ENCODE measurements around the gene BSG. TPM values are rescaled to one million over a fixed set of nuclear protein-coding genes. Genes with fewer than 3 reads are reported as not detected.
"Not testable (repeated sequence)": the region's sequence is repeated elsewhere in the genome, so short reads cannot be mapped to it uniquely, and the experiment has no call there.

Gene BSG
- total RNA-seq, 3 donors from 2014 or later = 270 to 515 (median 282) TPM

DNA sequence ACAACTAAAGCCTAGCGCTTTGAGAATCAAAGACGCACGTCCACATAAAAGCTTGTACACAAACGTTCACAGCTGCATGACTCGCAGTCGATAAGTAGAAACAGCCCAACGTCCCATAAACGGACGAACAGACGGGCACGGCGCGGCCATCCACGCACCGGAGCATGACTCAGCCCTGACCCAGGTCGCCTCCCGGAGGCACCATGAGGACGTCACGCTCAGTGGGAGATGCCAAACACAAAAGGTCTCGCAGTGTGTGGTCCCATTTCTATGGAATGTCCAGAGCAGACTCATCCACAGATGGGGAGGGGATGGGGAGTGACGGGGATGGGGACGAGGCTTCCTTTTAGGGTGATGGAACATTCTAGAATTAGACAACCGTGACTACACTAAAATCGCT is 51.6 kb downstream of the BSG start:
- no peaks in the 10 kb centered on the region for H3K4me1 ChIP-seq
- H3K27ac ChIP-seq = no peak overlapping the region
- no peaks in the 10 kb centered on the region for H3K36me3 ChIP-seq
- intact Hi-C loops (cut with DNase I; ENCODE audit: low total_unique reads) = no loop called here
- no peak overlapping the region for H3K4me3 ChIP-seq
- no peaks in the 10 kb centered on the region for H3K27me3 ChIP-seq
- TF ChIP-seq POLR2AphosphoS5 (IDR thresholded peaks at IDR 0.05) = no peak
- TF ChIP-seq, protein P1, sequence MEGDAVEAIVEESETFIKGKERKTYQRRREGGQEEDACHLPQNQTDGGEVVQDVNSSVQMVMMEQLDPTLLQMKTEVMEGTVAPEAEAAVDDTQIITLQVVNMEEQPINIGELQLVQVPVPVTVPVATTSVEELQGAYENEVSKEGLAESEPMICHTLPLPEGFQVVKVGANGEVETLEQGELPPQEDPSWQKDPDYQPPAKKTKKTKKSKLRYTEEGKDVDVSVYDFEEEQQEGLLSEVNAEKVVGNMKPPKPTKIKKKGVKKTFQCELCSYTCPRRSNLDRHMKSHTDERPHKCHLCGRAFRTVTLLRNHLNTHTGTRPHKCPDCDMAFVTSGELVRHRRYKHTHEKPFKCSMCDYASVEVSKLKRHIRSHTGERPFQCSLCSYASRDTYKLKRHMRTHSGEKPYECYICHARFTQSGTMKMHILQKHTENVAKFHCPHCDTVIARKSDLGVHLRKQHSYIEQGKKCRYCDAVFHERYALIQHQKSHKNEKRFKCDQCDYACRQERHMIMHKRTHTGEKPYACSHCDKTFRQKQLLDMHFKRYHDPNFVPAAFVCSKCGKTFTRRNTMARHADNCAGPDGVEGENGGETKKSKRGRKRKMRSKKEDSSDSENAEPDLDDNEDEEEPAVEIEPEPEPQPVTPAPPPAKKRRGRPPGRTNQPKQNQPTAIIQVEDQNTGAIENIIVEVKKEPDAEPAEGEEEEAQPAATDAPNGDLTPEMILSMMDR (IDR thresholded peaks at IDR 0.05) = no peak
- TF ChIP-seq POLR2A (IDR thresholded peaks at IDR 0.05) = no peak
- no peaks in the 10 kb centered on the region for H3K9me3 ChIP-seq
- no peak for DNase-seq (ENCODE audit: low spot score in 2 of 2)

DNA sequence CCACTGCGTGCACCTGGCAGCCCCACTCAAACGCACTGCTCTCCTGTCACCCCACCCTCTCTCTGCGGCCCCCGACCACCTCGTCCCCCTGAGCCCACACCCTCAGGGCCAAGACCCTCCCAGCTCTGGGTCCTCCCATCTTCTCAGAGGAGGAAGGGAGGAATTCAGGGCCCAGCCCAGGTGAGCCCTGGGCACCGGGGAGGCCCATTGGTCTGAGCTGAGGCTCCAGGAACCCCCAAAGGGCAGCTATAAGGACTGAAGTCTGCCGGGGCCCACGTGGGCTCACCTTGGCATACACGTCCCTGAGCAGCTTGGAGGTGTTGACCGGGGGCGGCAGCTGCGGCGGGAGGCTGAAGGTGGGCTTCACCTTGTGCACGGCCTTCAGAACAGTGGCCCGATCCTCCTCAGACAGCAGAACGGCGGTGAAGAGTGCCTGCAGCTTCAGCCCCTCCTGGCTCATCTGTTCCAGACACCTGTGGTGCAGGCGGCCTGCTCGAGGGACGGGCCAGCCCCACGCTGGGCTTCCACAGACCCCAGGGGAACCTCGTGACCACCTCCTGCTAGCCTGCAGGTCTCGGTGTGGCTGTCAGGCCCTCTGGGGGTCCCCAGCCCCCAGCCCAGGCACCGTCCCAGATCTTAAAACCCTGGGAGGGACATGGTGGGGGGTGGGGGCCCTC is 52.2 kb downstream of the BSG start:
- Histone ChIP-seq H3K27ac (no peak overlapping the region), H3K4me3 (no peak overlapping the region), H3K9me3 (no peaks in the 10 kb centered on the region), H3K27me3 (no peaks in the 10 kb centered on the region), H3K4me1 (no peaks in the 10 kb centered on the region), H3K36me3 (no peaks in the 10 kb centered on the region)
- no peak for DNase-seq (ENCODE audit: low spot score in 2 of 2)
- no peak for TF ChIP-seq POLR2A (IDR thresholded peaks at IDR 0.05)
- TF ChIP-seq POLR2AphosphoS5 (IDR thresholded peaks at IDR 0.05) = no peak
- TF ChIP-seq, protein P1 (IDR thresholded peaks at IDR 0.05) = no peak
- intact Hi-C loops (cut with DNase I; ENCODE audit: low total_unique reads) = no loop called here

DNA sequence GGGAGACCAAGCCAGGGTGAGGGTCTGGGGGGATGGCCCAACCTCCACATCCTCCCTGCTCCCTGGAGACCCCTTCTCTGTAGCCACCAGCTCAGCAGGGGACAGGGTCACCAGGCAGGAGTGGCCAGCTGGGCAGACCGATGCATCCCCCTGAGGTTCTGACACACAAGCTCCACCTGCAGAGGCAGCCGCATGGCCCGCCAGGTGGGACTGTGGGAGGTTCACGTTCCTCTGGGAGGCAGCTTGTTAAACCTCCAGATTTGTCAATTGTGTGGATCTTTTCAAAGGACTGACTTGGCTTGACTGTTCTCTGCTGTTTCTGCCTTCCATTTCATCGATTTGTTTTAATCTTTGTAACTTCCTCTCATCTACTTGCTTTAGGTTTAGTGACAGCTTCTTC is 52.9 kb downstream of the BSG start:
- Histone ChIP-seq H3K9me3 (no peaks in the 10 kb centered on the region), H3K4me3 (no peak overlapping the region), H3K27ac (no peak overlapping the region), H3K36me3 (no peaks in the 10 kb centered on the region), H3K27me3 (no peaks in the 10 kb centered on the region), H3K4me1 (no peaks in the 10 kb centered on the region)
- no peak for DNase-seq (ENCODE audit: low spot score in 2 of 2)
- TF ChIP-seq, protein P1 (IDR thresholded peaks at IDR 0.05) = no peak
- TF ChIP-seq POLR2AphosphoS5 (IDR thresholded peaks at IDR 0.05) (no peak), POLR2A (IDR thresholded peaks at IDR 0.05) (no peak)
- intact Hi-C loops (cut with DNase I; ENCODE audit: low total_unique reads) = no loop called here

GRCh38 chr19:626566-626965 is 54.2 kb downstream of the BSG start:
- H3K27me3 ChIP-seq; H3K9me3 ChIP-seq; DNase-seq (ENCODE audit: low spot score in 2 of 2); H3K4me3 ChIP-seq; intact Hi-C loops (cut with DNase I; ENCODE audit: low total_unique reads); H3K4me1 ChIP-seq; H3K27ac ChIP-seq; H3K36me3 ChIP-seq: not testable (repeated sequence)

- no peak overlapping the region for H3K27ac ChIP-seq
- H3K36me3 ChIP-seq = no peaks in the 10 kb centered on the region
- no peak overlapping the region for H3K4me3 ChIP-seq
- no peaks in the 10 kb centered on the region for H3K9me3 ChIP-seq
- no peaks in the 10 kb centered on the region for H3K27me3 ChIP-seq
- H3K4me1 ChIP-seq = peaks cover 0 to 13% of the 10 kb centered on the region in 2 donors
- TF ChIP-seq POLR2AphosphoS5 (IDR thresholded peaks at IDR 0.05) (no peak), POLR2A (IDR thresholded peaks at IDR 0.05) (no peak)
- TF ChIP-seq, protein P1 (IDR thresholded peaks at IDR 0.05) = no peak
- DNase-seq (ENCODE audit: low spot score in 2 of 2) = no peak
- intact Hi-C loops (cut with DNase I; ENCODE audit: low total_unique reads) = no loop called here
These were observed 55.8 kb downstream of the BSG start for GRCh38 chr19:628168-628567.

- H3K27me3 ChIP-seq; H3K27ac ChIP-seq; intact Hi-C loops (cut with DNase I; ENCODE audit: low total_unique reads); H3K36me3 ChIP-seq; H3K9me3 ChIP-seq; DNase-seq (ENCODE audit: low spot score in 2 of 2); H3K4me3 ChIP-seq: not testable (repeated sequence)
- peaks cover 4 to 13% of the 10 kb centered on the region in 2 donors for H3K4me1 ChIP-seq
These were observed 57.1 kb downstream of the BSG start for GRCh38 chr19:629515-629914.

Data from breast epithelium (tissue), 4 donors.